WI38 (cell line): ENCODE results near the gene PRXL2A.
"Not testable (repeated sequence)": the region's sequence is repeated elsewhere in the genome, so short reads cannot be mapped to it uniquely, and the experiment has no call there.

ENCODE experiments used
- H3K4me3 ChIP-seq: 2 replicates; pipeline ENCODE4 v1.5.1; 2011; ENCODE audit warnings: low read depth, mild to moderate bottlenecking, control low read depth, low read length
- TF ChIP-seq, protein P1 (sequence below): IDR thresholded peaks from 2 replicates; pipeline ENCODE4 v1.5.1; 2012; ENCODE audit warnings: low read depth, mild to moderate bottlenecking, control low read depth, low read length

Gene PRXL2A, protein sequence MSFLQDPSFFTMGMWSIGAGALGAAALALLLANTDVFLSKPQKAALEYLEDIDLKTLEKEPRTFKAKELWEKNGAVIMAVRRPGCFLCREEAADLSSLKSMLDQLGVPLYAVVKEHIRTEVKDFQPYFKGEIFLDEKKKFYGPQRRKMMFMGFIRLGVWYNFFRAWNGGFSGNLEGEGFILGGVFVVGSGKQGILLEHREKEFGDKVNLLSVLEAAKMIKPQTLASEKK

DNA sequence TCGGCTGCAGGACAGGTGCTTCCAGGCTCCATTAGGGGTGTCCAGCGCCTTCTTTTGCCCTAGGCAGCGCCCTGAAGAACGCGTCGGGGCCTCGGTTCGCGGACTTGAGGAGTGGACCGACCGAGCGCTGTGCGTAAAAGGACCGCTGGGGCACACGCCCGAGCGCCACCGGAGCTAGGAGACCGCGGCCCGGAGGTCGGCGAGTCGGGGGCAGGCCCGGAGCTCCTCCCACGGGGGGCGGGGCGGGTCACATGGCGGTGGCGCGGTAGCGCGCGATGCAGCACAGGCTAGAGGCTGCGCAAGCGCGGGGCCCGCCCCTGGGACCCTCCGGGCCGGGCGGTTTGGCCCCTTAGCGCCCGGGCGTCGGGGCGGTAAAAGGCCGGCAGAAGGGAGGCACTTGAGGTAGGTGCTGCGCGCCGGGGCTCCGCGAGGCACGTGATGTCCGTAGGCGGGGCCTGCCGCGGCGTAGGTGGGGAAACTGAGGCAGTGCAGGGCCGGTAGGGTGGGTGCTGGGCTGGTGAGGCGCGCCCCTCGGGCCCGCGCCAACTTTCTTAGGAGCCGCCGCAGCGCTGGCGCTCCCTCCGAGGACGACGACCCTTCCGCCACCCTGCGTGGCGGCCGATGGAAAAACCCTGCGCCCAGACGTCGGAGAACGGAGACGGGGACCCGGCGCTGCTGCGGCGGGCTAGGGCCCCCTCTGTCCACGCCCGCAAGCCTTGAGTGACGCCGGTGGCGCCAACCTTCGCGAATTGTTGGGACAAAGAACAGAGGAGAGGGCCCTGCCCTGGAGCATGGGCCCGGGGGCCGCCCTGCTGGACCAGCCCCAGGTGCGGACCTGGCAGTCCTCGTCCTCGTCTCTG, at the start of gene PRXL2A:
Gene PRXL2A (plus strand): TSS at position 310 of the 860 bp plus-strand sequence. CDS start 11,917 bp downstream, outside the sequence.
- TF ChIP-seq, protein P1, sequence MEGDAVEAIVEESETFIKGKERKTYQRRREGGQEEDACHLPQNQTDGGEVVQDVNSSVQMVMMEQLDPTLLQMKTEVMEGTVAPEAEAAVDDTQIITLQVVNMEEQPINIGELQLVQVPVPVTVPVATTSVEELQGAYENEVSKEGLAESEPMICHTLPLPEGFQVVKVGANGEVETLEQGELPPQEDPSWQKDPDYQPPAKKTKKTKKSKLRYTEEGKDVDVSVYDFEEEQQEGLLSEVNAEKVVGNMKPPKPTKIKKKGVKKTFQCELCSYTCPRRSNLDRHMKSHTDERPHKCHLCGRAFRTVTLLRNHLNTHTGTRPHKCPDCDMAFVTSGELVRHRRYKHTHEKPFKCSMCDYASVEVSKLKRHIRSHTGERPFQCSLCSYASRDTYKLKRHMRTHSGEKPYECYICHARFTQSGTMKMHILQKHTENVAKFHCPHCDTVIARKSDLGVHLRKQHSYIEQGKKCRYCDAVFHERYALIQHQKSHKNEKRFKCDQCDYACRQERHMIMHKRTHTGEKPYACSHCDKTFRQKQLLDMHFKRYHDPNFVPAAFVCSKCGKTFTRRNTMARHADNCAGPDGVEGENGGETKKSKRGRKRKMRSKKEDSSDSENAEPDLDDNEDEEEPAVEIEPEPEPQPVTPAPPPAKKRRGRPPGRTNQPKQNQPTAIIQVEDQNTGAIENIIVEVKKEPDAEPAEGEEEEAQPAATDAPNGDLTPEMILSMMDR, result no peak
- no peak within 1 kb of the TSS for H3K4me3 ChIP-seq

DNA sequence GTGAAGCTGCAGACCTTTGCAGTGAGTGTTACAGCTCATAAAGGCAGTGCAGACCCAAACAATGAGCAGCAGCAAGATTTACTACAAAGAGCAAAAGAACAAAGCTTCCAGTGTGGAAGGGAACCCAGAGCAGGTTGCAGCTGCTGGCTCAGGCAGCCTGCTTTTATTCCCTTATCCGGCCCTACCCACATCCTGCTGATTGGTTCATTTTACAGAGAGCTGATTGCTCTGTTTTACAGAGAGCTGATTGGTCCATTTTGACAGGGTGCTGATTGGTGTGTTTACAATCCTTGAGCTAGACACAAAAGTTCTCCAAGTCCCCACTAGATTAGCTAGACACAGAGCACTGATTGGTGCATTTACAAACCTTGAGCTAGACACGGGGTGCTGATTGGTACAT, 49.4 kb upstream of the PRXL2A start:
- not testable (repeated sequence) for H3K4me3 ChIP-seq

DNA sequence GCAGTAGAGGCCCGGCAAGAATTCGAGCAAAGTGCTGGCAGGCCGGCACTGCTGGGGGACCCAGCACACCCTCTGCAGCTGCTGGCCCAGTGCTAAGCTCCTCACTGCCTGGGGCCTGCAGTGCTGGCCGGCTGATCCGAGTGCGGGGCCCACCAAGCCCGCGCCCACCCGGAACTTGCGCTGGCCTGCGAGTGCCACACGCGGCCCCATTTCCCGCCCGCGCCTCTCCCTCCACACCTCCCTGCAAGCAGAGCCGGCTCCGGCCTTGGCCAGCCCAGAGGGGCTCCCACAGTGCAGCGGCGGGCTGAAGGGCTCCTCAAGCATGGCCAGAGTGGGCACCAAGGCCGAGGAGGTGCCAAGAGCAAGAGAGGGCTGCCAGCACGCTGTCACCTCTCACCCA, 48.7 kb upstream of the PRXL2A start:
- TF ChIP-seq, protein P1, result no peak
- no peak overlapping the region for H3K4me3 ChIP-seq

DNA sequence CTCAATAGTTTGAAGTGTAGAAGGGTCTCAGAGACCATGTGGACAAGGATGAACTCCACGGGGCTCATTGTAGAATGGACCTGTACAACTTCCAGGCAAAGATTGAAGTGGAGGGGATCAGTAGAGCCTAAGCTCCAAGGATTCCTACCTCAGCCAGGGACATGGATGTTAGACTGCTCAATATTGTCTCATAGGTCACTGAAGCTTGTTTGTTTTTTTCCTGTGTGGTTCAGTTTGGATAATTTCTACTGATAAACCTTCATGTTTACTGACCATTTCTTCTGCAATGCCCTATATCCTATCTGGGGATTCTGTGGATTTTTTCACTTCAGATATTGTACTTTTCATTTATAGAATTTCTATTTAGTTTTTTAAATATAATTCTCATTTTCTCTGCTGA, 42.8 kb upstream of the PRXL2A start:
- H3K4me3 ChIP-seq, result no peak overlapping the region
- TF ChIP-seq, protein P1, result no peak

DNA sequence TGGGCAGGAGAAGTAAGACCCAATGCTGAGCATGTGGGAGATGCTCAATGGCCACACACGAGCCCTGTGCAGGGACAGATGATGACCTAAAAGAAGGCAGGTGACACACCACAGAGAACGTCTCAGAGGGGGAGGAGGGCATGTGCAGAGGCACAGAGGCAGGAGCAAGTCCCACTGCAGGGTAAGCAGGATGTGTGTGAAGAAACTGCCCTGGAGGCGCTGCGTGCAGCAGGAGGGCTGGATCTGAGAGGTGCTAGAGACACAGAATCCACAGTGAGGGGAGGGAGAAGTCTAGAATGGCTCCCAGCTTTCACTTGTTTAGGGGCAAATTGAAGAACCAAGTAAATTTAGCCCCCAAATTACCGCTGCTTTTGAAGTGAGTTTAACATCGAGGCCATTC, 36.9 kb upstream of the PRXL2A start:
- H3K4me3 ChIP-seq, result no peak overlapping the region

DNA sequence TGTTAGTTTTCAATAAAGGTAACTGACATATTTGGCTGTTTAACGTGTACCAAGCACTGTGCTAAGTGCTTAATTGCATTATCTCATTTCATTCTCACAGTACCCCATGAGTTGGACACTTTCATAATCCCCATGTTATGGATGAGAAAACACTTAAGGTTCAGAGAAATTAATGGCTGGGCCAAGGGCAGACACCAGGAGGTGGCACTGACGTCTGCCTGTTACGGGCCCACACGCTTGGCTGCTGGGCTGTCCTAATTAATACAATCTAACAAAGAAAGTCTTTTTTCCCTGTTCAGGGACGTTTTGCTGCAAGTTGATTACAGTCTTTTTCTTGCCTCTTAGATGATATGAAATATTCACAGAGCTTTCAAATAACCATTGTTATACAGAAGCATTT, 35.7 kb upstream of the PRXL2A start:
- no peak overlapping the region for H3K4me3 ChIP-seq
- TF ChIP-seq, protein P1, result no peak

More for the DNA sequence above, 36.9 kb upstream of the PRXL2A start:
- TF ChIP-seq, protein P1, result no peak

DNA sequence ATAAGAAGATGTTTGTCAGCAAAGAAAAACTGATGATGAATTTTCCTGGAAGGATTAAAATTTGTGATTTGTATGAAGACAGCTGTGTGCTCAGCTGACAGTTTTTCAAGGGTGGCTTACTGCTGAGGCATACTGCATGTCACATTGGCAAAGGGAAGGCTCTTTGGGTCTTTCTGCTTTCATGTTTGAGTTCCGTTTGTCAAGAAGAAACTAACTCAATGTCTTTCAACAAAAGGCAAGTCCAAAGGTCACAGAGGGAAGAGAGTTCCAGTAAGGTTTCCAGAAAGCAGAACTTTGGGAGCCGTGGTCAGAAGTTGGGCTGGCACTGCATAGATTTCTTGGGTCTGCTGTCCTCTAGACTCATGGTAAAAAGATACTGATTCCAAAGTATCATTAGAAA, 34.8 kb upstream of the PRXL2A start:
- TF ChIP-seq, protein P1, result no peak
- no peak overlapping the region for H3K4me3 ChIP-seq
